Neural cell (in vitro differentiated cells): ENCODE measurements around the gene ZNRF4.

ENCODE experiments used
- EP300 ChIP-seq: fragments of 450-650 bp; conservative IDR thresholded peaks from 2 replicates; pipeline ENCODE4 v1.6.1; 2014; ENCODE audit warnings: antibody characterized with exemption, mild to moderate bottlenecking, moderate library complexity; ENCODE audit not compliant: poor library complexity, severe bottlenecking
- EZH2 ChIP-seq: fragments of 200-600, 300-800 bp; shearing (Covaris generic), sonication (generic); IDR thresholded peaks from 2 replicates; pipeline ENCODE4 v1.6.1; 2014; ENCODE audit warnings: antibody characterized with exemption, low read length, borderline replicate concordance, mild to moderate bottlenecking; ENCODE audit not compliant: insufficient read depth, poor library complexity, severe bottlenecking
- MXI1 ChIP-seq: fragments of 450-650 bp; conservative IDR thresholded peaks from 2 replicates; pipeline ENCODE4 v1.6.1; 2014; ENCODE audit warnings: antibody characterized with exemption, mild to moderate bottlenecking; ENCODE audit not compliant: poor library complexity, severe bottlenecking
- POLR2AphosphoS5 ChIP-seq: IDR thresholded peaks from 2 replicates; pipeline ENCODE4 v1.6.1; 2012
- RAD21 ChIP-seq: fragments of 450-650 bp; conservative IDR thresholded peaks from 2 replicates; pipeline ENCODE4 v1.6.1; 2014; ENCODE audit warnings: antibody characterized with exemption, mild to moderate bottlenecking, moderate library complexity
- SMC3 ChIP-seq: fragments of 450-650 bp; conservative IDR thresholded peaks from 2 replicates; pipeline ENCODE4 v1.6.1; 2014; ENCODE audit warnings: antibody characterized with exemption, mild to moderate bottlenecking, moderate library complexity; ENCODE audit not compliant: poor library complexity
- TAF1 ChIP-seq: IDR thresholded peaks from 2 replicates; pipeline ENCODE4 v1.6.1; 2012; ENCODE audit warnings: low read depth
- TF ChIP-seq, protein P1 (sequence below): fragments of 450-650 bp; IDR thresholded peaks from 2 replicates; pipeline ENCODE4 v1.5.1; 2014; ENCODE audit warnings: antibody characterized with exemption, mild to moderate bottlenecking, moderate library complexity; ENCODE audit not compliant: poor library complexity, severe bottlenecking
- TF ChIP-seq, protein P2 (sequence below): IDR thresholded peaks from 2 replicates; pipeline ENCODE4 v1.6.1; 2012; ENCODE audit warnings: borderline replicate concordance

DNA sequence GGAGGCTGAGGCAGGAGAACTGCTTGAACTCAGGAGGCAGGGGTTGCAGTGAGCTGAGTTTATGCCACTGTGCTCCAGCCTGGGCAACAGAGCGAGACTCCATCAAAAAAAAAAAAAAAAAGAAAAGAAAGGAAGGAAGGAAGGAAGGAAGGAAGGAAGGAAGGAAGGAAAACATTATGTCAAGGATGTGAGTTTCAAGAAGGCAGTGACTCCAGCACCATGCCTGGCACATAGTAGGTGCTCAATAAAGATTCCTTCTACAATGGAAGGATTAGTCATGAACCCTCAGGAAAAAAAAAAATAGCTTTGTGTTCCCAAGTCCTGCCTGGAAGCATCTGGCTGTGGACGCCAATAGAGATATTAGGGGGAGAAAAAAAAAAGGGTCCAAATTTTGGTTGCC is 10.1 kb upstream of the ZNRF4 start:
- TF ChIP-seq RAD21 (no peak), POLR2AphosphoS5 (no peak), EZH2 (no peak), TAF1 (no peak), EP300 (no peak), SMC3 (no peak), MXI1 (no peak)
- TF ChIP-seq, protein P1, sequence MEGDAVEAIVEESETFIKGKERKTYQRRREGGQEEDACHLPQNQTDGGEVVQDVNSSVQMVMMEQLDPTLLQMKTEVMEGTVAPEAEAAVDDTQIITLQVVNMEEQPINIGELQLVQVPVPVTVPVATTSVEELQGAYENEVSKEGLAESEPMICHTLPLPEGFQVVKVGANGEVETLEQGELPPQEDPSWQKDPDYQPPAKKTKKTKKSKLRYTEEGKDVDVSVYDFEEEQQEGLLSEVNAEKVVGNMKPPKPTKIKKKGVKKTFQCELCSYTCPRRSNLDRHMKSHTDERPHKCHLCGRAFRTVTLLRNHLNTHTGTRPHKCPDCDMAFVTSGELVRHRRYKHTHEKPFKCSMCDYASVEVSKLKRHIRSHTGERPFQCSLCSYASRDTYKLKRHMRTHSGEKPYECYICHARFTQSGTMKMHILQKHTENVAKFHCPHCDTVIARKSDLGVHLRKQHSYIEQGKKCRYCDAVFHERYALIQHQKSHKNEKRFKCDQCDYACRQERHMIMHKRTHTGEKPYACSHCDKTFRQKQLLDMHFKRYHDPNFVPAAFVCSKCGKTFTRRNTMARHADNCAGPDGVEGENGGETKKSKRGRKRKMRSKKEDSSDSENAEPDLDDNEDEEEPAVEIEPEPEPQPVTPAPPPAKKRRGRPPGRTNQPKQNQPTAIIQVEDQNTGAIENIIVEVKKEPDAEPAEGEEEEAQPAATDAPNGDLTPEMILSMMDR, result no peak
- TF ChIP-seq, protein P2, sequence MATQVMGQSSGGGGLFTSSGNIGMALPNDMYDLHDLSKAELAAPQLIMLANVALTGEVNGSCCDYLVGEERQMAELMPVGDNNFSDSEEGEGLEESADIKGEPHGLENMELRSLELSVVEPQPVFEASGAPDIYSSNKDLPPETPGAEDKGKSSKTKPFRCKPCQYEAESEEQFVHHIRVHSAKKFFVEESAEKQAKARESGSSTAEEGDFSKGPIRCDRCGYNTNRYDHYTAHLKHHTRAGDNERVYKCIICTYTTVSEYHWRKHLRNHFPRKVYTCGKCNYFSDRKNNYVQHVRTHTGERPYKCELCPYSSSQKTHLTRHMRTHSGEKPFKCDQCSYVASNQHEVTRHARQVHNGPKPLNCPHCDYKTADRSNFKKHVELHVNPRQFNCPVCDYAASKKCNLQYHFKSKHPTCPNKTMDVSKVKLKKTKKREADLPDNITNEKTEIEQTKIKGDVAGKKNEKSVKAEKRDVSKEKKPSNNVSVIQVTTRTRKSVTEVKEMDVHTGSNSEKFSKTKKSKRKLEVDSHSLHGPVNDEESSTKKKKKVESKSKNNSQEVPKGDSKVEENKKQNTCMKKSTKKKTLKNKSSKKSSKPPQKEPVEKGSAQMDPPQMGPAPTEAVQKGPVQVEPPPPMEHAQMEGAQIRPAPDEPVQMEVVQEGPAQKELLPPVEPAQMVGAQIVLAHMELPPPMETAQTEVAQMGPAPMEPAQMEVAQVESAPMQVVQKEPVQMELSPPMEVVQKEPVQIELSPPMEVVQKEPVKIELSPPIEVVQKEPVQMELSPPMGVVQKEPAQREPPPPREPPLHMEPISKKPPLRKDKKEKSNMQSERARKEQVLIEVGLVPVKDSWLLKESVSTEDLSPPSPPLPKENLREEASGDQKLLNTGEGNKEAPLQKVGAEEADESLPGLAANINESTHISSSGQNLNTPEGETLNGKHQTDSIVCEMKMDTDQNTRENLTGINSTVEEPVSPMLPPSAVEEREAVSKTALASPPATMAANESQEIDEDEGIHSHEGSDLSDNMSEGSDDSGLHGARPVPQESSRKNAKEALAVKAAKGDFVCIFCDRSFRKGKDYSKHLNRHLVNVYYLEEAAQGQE, result no peak
